Smooth muscle cell (in vitro differentiated cells): Measurements from ENCODE around the gene FADS6. TPM values are rescaled to one million over a fixed set of nuclear protein-coding genes. Genes with fewer than 3 reads are reported as not detected.

Experiments
- DNase-seq: peaks from one replicate; lab custom pipeline; 2025; ENCODE audit not compliant: unreplicated experiment; lab: John Stamatoyannopoulos, UW
- H2AFZ ChIP-seq: fragments of 200-600 bp; sonication (generic); 2 replicates; pipeline ENCODE4 v1.6.0; 2016; ENCODE audit warnings: antibody characterized with exemption, low read depth, mild to moderate bottlenecking
- H3F3A ChIP-seq: fragments of 200-600 bp; sonication (generic); 2 replicates; pipeline ENCODE4 v1.6.0; 2017; ENCODE audit warnings: antibody characterized with exemption, low read depth
- H3K27ac ChIP-seq: fragments of 200-600 bp; sonication (generic); 2 replicates; pipeline ENCODE4 v1.5.1; 2016; ENCODE audit warnings: low read depth, mild to moderate bottlenecking
- H3K27me3 ChIP-seq: fragments of 200-600 bp; sonication (generic); 2 replicates; pipeline ENCODE4 v1.6.1; 2016; ENCODE audit warnings: low read depth, mild to moderate bottlenecking
- H3K36me3 ChIP-seq: fragments of 200-600 bp; sonication (generic); 2 replicates; pipeline ENCODE4 v1.5.1; 2016; ENCODE audit warnings: low read depth
- H3K4me1 ChIP-seq: fragments of 200-600 bp; sonication (generic); 2 replicates; pipeline ENCODE4 v1.5.1; 2016; ENCODE audit warnings: low read depth
- H3K4me2 ChIP-seq: fragments of 200-600 bp; sonication (generic); 2 replicates; pipeline ENCODE4 v1.6.0; 2016; ENCODE audit warnings: mild to moderate bottlenecking
- H3K4me3 ChIP-seq: fragments of 200-600 bp; sonication (generic); 2 replicates; pipeline ENCODE4 v1.5.1; 2016; ENCODE audit warnings: mild to moderate bottlenecking
- H3K79me2 ChIP-seq: fragments of 200-600 bp; sonication (generic); 2 replicates; pipeline ENCODE4 v1.6.0; 2016; ENCODE audit warnings: low read depth, mild to moderate bottlenecking
- H3K9ac ChIP-seq: fragments of 200-600 bp; sonication (generic); 2 replicates; pipeline ENCODE4 v1.6.0; 2016; ENCODE audit warnings: low read depth
- H3K9me3 ChIP-seq: fragments of 200-600 bp; sonication (generic); replicated peaks from 2 replicates; pipeline ENCODE4 v1.5.1; 2016; ENCODE audit warnings: low read depth
- H4K20me1 ChIP-seq: fragments of 200-600 bp; sonication (generic); 2 replicates; pipeline ENCODE4 v1.6.0; 2016; ENCODE audit warnings: low read depth
- WGBS: methylation state at CpG from one replicate; pipeline ENCODE4 v1.1.7; 2016; ENCODE audit warnings: low lambda C conversion rate; 5-methylcytosine and 5-hydroxymethylcytosine counted together
- polyA plus RNA-seq: library from polyadenylated mRNA; unstranded; fragments of >200 nt; fragmentation: Nextera tagmentation; extraction: Ambion mirVana; gene quantifications from 2 replicates; pipeline ENCODE4 v1.2.1, GENCODE V29; 2016
- total RNA-seq: library from RNA; depleted of rRNA; stranded (reverse); fragments of >200 nt; gene quantifications from 2 replicates; pipeline ENCODE4 v1.2.3, GENCODE V29; 2014
- TF ChIP-seq, protein P1 (sequence below): fragments of 200-600 bp; sonication (generic); IDR thresholded peaks from 2 replicates; pipeline ENCODE4 v1.5.1; 2017; ENCODE audit warnings: borderline replicate concordance, mild to moderate bottlenecking, antibody characterized with exemption; ENCODE audit not compliant: insufficient read depth, poor library complexity, severe bottlenecking

Gene FADS6
- total and polyA plus RNA-seq, 2 experiments from 2014 or later, result not detected

DNA sequence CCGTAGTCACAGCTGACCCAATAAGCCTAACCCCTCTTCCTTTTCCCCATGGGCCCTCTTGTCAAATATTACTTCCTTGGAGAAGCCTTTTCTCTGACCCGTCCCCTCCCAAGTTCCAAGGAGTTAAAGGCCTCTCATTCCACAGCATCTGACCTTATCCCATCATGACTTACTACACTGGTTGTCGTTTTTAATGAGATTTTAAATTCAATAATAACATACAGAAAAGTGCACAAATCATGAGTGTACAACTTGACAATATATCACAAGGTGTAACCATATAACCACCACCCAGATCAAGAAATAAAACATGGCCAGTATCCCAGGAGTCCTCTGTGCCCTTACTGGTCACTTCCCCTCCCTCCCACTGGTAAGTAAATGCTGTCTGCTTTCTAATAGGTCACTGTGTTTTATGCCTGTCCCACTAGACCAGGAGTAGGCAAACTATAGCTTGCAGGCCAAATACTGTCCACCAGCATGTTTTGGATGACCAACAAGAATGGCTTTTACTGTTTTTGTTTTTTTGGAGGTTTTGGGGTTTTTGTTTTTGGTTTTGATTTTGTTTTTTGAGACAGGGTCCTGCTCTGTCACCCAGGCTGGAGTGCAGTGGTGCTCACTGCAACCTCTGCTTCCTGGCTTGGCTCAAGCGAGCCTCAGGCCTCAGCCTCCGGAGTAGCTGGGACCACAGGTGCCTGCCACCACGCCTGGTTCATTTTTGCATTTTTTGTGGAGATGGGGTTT, 19.4 kb downstream of the FADS6 start:
- peak overlapping the region; percentile 28 for H2AFZ ChIP-seq
- peak overlapping the region; percentile 95 for H3K9ac ChIP-seq

GRCh38 chr17:74873037-74873873, 20.2 kb downstream of the FADS6 start:
- no peaks in the 10 kb centered on the region for H3K27me3 ChIP-seq
- H3K79me2 ChIP-seq, result no peaks in the 10 kb centered on the region
- peak overlapping the region; percentile 89 for H3K4me2 ChIP-seq
- TF ChIP-seq, protein P1, sequence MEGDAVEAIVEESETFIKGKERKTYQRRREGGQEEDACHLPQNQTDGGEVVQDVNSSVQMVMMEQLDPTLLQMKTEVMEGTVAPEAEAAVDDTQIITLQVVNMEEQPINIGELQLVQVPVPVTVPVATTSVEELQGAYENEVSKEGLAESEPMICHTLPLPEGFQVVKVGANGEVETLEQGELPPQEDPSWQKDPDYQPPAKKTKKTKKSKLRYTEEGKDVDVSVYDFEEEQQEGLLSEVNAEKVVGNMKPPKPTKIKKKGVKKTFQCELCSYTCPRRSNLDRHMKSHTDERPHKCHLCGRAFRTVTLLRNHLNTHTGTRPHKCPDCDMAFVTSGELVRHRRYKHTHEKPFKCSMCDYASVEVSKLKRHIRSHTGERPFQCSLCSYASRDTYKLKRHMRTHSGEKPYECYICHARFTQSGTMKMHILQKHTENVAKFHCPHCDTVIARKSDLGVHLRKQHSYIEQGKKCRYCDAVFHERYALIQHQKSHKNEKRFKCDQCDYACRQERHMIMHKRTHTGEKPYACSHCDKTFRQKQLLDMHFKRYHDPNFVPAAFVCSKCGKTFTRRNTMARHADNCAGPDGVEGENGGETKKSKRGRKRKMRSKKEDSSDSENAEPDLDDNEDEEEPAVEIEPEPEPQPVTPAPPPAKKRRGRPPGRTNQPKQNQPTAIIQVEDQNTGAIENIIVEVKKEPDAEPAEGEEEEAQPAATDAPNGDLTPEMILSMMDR, result no peak
- H4K20me1 ChIP-seq, result no peaks in the 10 kb centered on the region
- H2AFZ ChIP-seq, result peak overlapping the region; percentile 74
- DNase-seq, result peak; percentile 100
- under 1% methylated on average over 55 of the region's 55 CpGs for WGBS
- no peaks in the 10 kb centered on the region for H3K36me3 ChIP-seq
- peak overlapping the region; percentile 76 for H3K4me3 ChIP-seq
- H3F3A ChIP-seq, result no peaks in the 10 kb centered on the region
- peak overlapping the region; percentile 95 for H3K9ac ChIP-seq
- H3K4me1 ChIP-seq, result peaks cover 12% of the 10 kb centered on the region
- no peaks in the 10 kb centered on the region for H3K9me3 ChIP-seq
- peak overlapping the region; percentile 84 for H3K27ac ChIP-seq

More for the DNA sequence above, 19.4 kb downstream of the FADS6 start:
- Histone ChIP-seq H3F3A (no peaks in the 10 kb centered on the region), H3K4me1 (peaks cover 12% of the 10 kb centered on the region), H3K27me3 (no peaks in the 10 kb centered on the region), H3K79me2 (no peaks in the 10 kb centered on the region), H3K36me3 (no peaks in the 10 kb centered on the region), H3K4me3 (peak overlapping the region; percentile 76), H3K4me2 (peak overlapping the region; percentile 89), H3K9me3 (no peaks in the 10 kb centered on the region), H4K20me1 (no peaks in the 10 kb centered on the region), H3K27ac (peak overlapping the region; percentile 84)
- 70% methylated on average over 6 of the region's 6 CpGs for WGBS
- TF ChIP-seq, protein P1, result no peak
- no peak for DNase-seq

GRCh38 chr17:74872313-74873036, 21.0 kb downstream of the FADS6 start, which contains the start of gene FDXR:
FDXR (minus strand) TSS chr17:74872994; CDS start chr17:74872944, 50 bp downstream.
- DNase-seq, result no peak
- H3K9me3 ChIP-seq, result no peaks in the 10 kb centered on the region
- no peaks in the 10 kb centered on the region for H3K36me3 ChIP-seq
- peak within 1 kb of the TSS; percentile 84 for H3K27ac ChIP-seq
- no peaks in the 10 kb centered on the region for H3K27me3 ChIP-seq
- H3K9ac ChIP-seq, result peak within 1 kb of the TSS; percentile 95
- H3K4me2 ChIP-seq, result peak within 1 kb of the TSS; percentile 93
- no peaks in the 10 kb centered on the region for H3F3A ChIP-seq
- no peaks in the 10 kb centered on the region for H3K79me2 ChIP-seq
- no peaks in the 10 kb centered on the region for H4K20me1 ChIP-seq
- peak within 1 kb of the TSS; percentile 86 for H2AFZ ChIP-seq
- H3K4me1 ChIP-seq, result peaks cover 12% of the 10 kb centered on the region
- peak within 1 kb of the TSS; percentile 76 for H3K4me3 ChIP-seq
- TF ChIP-seq, protein P1, result no peak
- WGBS, result 6% methylated on average over 36 of the region's 38 CpGs
